ENCODE data around the gene MUTYH.
A peak's percentile ranks its signal among the peaks of the same experiment; 100 is the strongest.

The MUTYH gene

GRCh38 chr1:45353685-45354084 is 13.4 kb upstream of the MUTYH start:
- no peak overlapping the region for H3K27ac ChIP-seq
- no peak overlapping the region for H3K4me3 ChIP-seq

GRCh38 chr1:45351508-45351907 is 11.3 kb upstream of the MUTYH start:
- H3K4me3 ChIP-seq = no peak overlapping the region
- H3K27ac ChIP-seq = no peak overlapping the region

- Histone ChIP-seq H3K4me3 (no peak overlapping the region), H3K27ac (peak overlapping the region in 17 of 21 experiments; percentile 6 to 66 (median 39))
Measured at GRCh38 chr1:45348966-45349677, 8.9 kb upstream of the MUTYH start.

GRCh38 chr1:45348609-45348965 is 8.3 kb upstream of the MUTYH start:
- Histone ChIP-seq H3K27ac (peak overlapping the region in 17 of 21 experiments; percentile 6 to 66 (median 32)), H3K4me3 (no peak overlapping the region)

GRCh38 chr1:45348020-45348419 is 7.8 kb upstream of the MUTYH start:
- Histone ChIP-seq H3K4me3 (no peak overlapping the region), H3K27ac (peak overlapping the region in 10 of 21 experiments; percentile 14 to 66 (median 33))

GRCh38 chr1:45346473-45346872 is 6.2 kb upstream of the MUTYH start:
- no peak overlapping the region for H3K4me3 ChIP-seq
- H3K27ac ChIP-seq = no peak overlapping the region

GRCh38 chr1:45345014-45345413 is 4.8 kb upstream of the MUTYH start:
- no peak overlapping the region for H3K27ac ChIP-seq

GRCh38 chr1:45344499-45344898 is 4.3 kb upstream of the MUTYH start:
- Histone ChIP-seq H3K4me3 (no peak overlapping the region), H3K27ac (no peak overlapping the region)

More at GRCh38 chr1:45345014-45345413, 4.8 kb upstream of the MUTYH start:
- no peak overlapping the region for H3K4me3 ChIP-seq

- H3K27ac ChIP-seq = peak overlapping the region in 19 of 21 experiments; percentile 31 to 100 (median 96)
Measured at GRCh38 chr1:45340816-45341466, 701 bp upstream of the MUTYH start.

GRCh38 chr1:45337630-45338325 is 2.5 kb downstream of the MUTYH start:
- H3K4me3 ChIP-seq = no peak overlapping the region
- H3K27ac ChIP-seq = no peak overlapping the region

More at GRCh38 chr1:45340816-45341466, 701 bp upstream of the MUTYH start:
- H3K4me3 ChIP-seq = peak overlapping the region; percentile 62 to 92 (median 78)

- H3K4me3 ChIP-seq = no peak overlapping the region
- H3K27ac ChIP-seq = no peak overlapping the region
Measured at GRCh38 chr1:45335855-45336324, 4.3 kb downstream of the MUTYH start.

GRCh38 chr1:45334308-45335245 is 5.7 kb downstream of the MUTYH start:
- H3K4me3 ChIP-seq = no peak overlapping the region
- H3K27ac ChIP-seq = peak overlapping the region in 2 of 21 experiments; percentile 10 to 18

- no peak overlapping the region for H3K27ac ChIP-seq
- no peak overlapping the region for H3K4me3 ChIP-seq
Measured at GRCh38 chr1:45332346-45332720, 7.9 kb downstream of the MUTYH start.

- H3K27ac ChIP-seq = no peak overlapping the region
Measured at GRCh38 chr1:45331436-45332345, 8.5 kb downstream of the MUTYH start.

GRCh38 chr1:45329445-45329844 is 10.8 kb downstream of the MUTYH start:
- H3K27ac ChIP-seq = no peak overlapping the region
- no peak overlapping the region for H3K4me3 ChIP-seq

More at GRCh38 chr1:45331436-45332345, 8.5 kb downstream of the MUTYH start:
- no peak overlapping the region for H3K4me3 ChIP-seq

GRCh38 chr1:45328680-45329079 is 11.6 kb downstream of the MUTYH start:
- no peak overlapping the region for H3K4me3 ChIP-seq

GRCh38 chr1:45327644-45328515 is 12.4 kb downstream of the MUTYH start:
- no peak overlapping the region for H3K27ac ChIP-seq
- peak overlapping the region in 5 of 7 experiments; percentile 42 to 53 (median 47) for H3K4me3 ChIP-seq

More at GRCh38 chr1:45328680-45329079, 11.6 kb downstream of the MUTYH start:
- no peak overlapping the region for H3K27ac ChIP-seq

Data from skin epidermis (tissue), 12 donors.